GM23338 (cell line): ENCODE results near the gene ETV2.

Source experiments
- EZH2 ChIP-seq: fragments of 200-600 bp; sonication (generic); IDR thresholded peaks from one replicate; pipeline ENCODE4 v1.8.0; 2017; ENCODE audit warnings: antibody characterized with exemption, mild to moderate bottlenecking, low read depth; ENCODE audit not compliant: unreplicated experiment
- EZH2phosphoT487 ChIP-seq: fragments of 200-600 bp; sonication (generic); IDR thresholded peaks from one replicate; pipeline ENCODE4 v1.8.1; 2018; ENCODE audit warnings: antibody characterized with exemption; ENCODE audit not compliant: unreplicated experiment
- POLR2AphosphoS5 ChIP-seq: IDR thresholded peaks from 2 replicates; pipeline ENCODE4 v1.6.1; 2016; ENCODE audit warnings: antibody characterized with exemption, low read depth
- TF ChIP-seq, protein P1 (sequence below), 2 experiments: fragments of 200-600 bp in 1 of 2; sonication (generic) in 1 of 2; conservative IDR thresholded peaks; 2 replicates each; pipeline versions ENCODE4 v1.5.1 to v1.6.1; 2016 to 2017; ENCODE audit warnings: antibody characterized with exemption in 2 of 2, low read depth in 2 of 2, mild to moderate bottlenecking in 2 of 2, moderate library complexity in 1 of 2

GRCh38 chr19:35592226-35592625 is 49.3 kb upstream of the ETV2 start:
- TF ChIP-seq EZH2phosphoT487 (no peak), POLR2AphosphoS5 (no peak), EZH2 (no peak)
- TF ChIP-seq, protein P1, sequence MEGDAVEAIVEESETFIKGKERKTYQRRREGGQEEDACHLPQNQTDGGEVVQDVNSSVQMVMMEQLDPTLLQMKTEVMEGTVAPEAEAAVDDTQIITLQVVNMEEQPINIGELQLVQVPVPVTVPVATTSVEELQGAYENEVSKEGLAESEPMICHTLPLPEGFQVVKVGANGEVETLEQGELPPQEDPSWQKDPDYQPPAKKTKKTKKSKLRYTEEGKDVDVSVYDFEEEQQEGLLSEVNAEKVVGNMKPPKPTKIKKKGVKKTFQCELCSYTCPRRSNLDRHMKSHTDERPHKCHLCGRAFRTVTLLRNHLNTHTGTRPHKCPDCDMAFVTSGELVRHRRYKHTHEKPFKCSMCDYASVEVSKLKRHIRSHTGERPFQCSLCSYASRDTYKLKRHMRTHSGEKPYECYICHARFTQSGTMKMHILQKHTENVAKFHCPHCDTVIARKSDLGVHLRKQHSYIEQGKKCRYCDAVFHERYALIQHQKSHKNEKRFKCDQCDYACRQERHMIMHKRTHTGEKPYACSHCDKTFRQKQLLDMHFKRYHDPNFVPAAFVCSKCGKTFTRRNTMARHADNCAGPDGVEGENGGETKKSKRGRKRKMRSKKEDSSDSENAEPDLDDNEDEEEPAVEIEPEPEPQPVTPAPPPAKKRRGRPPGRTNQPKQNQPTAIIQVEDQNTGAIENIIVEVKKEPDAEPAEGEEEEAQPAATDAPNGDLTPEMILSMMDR (conservative IDR thresholded peaks at IDR 0.05; ENCODE audit: low read depth in 2 of 2) = peak; percentile 79 to 85
